ENCODE measurements around the gene MPZL1.

- TF ChIP-seq CTCF (IDR thresholded peaks at IDR 0.05; ENCODE audit: low read depth, low read length, poor library complexity, severe bottlenecking) (no peak), EZH2phosphoT487 (IDR thresholded peaks at IDR 0.05; ENCODE audit: borderline replicate concordance, low read length) (no peak)
These were observed 44.8 kb downstream of the MPZL1 start for GRCh38 chr1:167766538-167766937.

All from DOHH2 (cell line).